ENCODE results near the gene ABCC4. TPM values are rescaled to one million over a fixed set of nuclear protein-coding genes. Genes with fewer than 3 reads are reported as not detected.

ABCC4 gene
- total RNA-seq, 1 experiment from 2014 or later = 17.0 TPM

- Histone ChIP-seq H3K4me2 (no peak overlapping the region), H3K9me2 (ENCODE audit: insufficient read depth) (no peaks in the 10 kb centered on the region), H3K4me1 (replicated peaks; ENCODE audit: insufficient read depth) (peaks cover 7% of the 10 kb centered on the region), H3K9me3 (ENCODE audit: insufficient read depth, low read depth) (no peaks in the 10 kb centered on the region), H3K27me3 (ENCODE audit: insufficient read depth, low read depth) (no peaks in the 10 kb centered on the region), H3K79me2 (ENCODE audit: low read depth) (no peaks in the 10 kb centered on the region), H2AFZ (no peak overlapping the region), H3K36me3 (ENCODE audit: low read depth) (no peaks in the 10 kb centered on the region), H3K4me3 (no peak overlapping the region), H3K27ac (no peak overlapping the region), H3F3A (ENCODE audit: insufficient read depth, low read depth) (peaks cover 12% of the 10 kb centered on the region; the same call in 1 of the 2 replicates), H4K20me1 (ENCODE audit: insufficient read depth) (no peaks in the 10 kb centered on the region)
- intact Hi-C loops (cut with micrococcal nuclease; ENCODE audit: unreplicated experiment) = no loop called here
- TF ChIP-seq CTCF (conservative IDR thresholded peaks at IDR 0.05) (no peak), EZH2 (IDR thresholded peaks at IDR 0.05; ENCODE audit: low read depth) (no peak)
- CTCF ChIA-PET = no interaction called here
- BruUV-seq (replicated peaks) = no TSS peak
- POLR2A ChIA-PET (ENCODE audit: unreplicated experiment) = no interaction called here
- no peak for DNase-seq
These were observed 18.5 kb upstream of the ABCC4 start for GRCh38 chr13:95319551-95320274.

DNA sequence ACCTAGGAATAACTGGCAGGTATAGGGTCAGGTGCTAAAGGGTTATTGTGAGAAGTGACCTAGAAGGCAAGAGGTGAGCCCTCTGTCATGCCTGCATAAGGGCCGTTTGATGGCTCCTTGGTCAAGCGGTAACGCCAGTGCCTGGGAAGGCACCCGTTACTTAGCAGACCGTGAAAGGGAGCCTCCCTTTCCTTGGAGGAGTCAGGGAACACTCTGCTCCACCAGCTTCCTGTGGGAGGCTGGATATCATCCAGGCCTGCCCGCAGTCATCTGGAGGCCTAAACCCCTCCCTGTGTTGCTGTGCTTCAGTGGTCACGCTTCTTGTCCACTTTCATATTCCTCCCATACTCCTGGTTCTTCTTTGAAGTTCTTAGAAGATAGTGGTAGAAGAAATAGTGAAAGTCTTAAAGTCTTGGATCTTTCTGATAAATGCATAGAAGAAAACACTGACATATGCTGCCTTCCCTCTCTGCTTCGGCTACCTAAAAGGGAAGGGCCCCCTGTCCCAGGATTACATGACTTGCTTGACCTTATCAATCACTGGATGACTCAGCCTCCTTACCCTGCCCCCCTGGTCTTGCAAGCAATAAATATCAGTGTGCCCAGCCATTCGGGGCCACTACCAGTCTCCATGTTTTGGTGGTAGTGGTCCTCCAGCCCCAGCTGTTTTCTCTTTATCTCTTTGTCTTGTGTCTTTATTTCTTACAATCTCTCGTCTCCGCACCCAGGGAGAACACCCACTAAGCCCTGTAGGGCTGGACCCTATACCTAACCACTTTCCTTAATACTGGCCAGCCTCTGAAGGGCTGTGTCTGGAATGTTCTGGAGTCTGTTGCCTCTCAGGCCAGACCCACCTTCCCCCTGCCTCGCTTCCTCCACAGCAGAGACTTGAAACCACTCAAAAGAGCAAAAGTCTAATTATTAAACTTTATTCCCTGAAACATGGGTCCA lies 16.1 kb upstream of the ABCC4 start:
- Histone ChIP-seq H2AFZ (no peak overlapping the region), H3K27ac (no peak overlapping the region), H3K4me3 (no peak overlapping the region), H3K36me3 (ENCODE audit: low read depth) (no peaks in the 10 kb centered on the region), H3K9me2 (ENCODE audit: insufficient read depth) (no peaks in the 10 kb centered on the region), H3F3A (ENCODE audit: insufficient read depth, low read depth) (peaks cover 7% of the 10 kb centered on the region; the same call in 1 of the 2 replicates), H3K4me1 (replicated peaks; ENCODE audit: insufficient read depth) (peaks cover 16% of the 10 kb centered on the region), H3K27me3 (ENCODE audit: insufficient read depth, low read depth) (no peaks in the 10 kb centered on the region), H3K79me2 (ENCODE audit: low read depth) (no peaks in the 10 kb centered on the region), H3K4me2 (no peak overlapping the region), H3K9me3 (ENCODE audit: insufficient read depth, low read depth) (no peaks in the 10 kb centered on the region), H4K20me1 (ENCODE audit: insufficient read depth) (no peaks in the 10 kb centered on the region)
- intact Hi-C loops (cut with micrococcal nuclease; ENCODE audit: unreplicated experiment) = no loop called here
- CTCF ChIA-PET = no interaction called here
- no peak for DNase-seq
- POLR2A ChIA-PET (ENCODE audit: unreplicated experiment) = no interaction called here
- no TSS peak for BruUV-seq (replicated peaks)
- TF ChIP-seq CTCF (conservative IDR thresholded peaks at IDR 0.05) (no peak), EZH2 (IDR thresholded peaks at IDR 0.05; ENCODE audit: low read depth) (no peak)

DNA sequence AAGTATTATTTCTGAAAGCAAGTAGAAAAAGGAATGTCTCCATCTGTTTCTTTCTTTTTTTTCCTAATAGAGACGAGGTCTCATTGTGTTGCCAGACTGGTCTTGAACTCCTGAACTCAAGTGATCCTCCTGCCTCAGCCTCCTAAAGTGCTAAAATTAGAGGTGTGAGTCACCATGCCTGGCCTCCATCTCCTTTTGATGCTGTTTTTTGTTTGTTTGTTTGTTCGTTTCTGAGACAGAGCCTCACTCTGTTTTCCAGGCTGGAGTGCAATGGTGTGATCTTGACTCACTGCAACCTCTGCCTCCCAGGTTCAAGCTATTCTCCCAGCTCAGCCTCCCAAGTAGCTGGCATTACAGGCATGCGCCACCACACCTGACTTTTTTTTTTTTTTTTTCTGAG lies 14.5 kb upstream of the ABCC4 start:
- BruUV-seq (replicated peaks) = no TSS peak
- POLR2A ChIA-PET (ENCODE audit: unreplicated experiment) = no interaction called here
- Histone ChIP-seq H3K27ac (no peak overlapping the region), H3K79me2 (ENCODE audit: low read depth) (no peaks in the 10 kb centered on the region), H3K4me2 (no peak overlapping the region), H3K4me1 (replicated peaks; ENCODE audit: insufficient read depth) (peaks cover 16% of the 10 kb centered on the region), H3K36me3 (ENCODE audit: low read depth) (no peaks in the 10 kb centered on the region), H4K20me1 (ENCODE audit: insufficient read depth) (no peaks in the 10 kb centered on the region), H3K9me3 (ENCODE audit: insufficient read depth, low read depth) (no peaks in the 10 kb centered on the region), H3K4me3 (no peak overlapping the region), H3K27me3 (ENCODE audit: insufficient read depth, low read depth) (peaks cover 8% of the 10 kb centered on the region), H3F3A (ENCODE audit: insufficient read depth, low read depth) (peaks cover 7% of the 10 kb centered on the region; the same call in 1 of the 2 replicates), H2AFZ (no peak overlapping the region), H3K9me2 (ENCODE audit: insufficient read depth) (no peaks in the 10 kb centered on the region)
- CTCF ChIA-PET = interaction anchor here (0.6 kb wide), 1 partner anchor 86 kb away, joined by 4 read pairs; no protein-coding TSS in a partner anchor
- intact Hi-C loops (cut with micrococcal nuclease; ENCODE audit: unreplicated experiment) = no loop called here
- TF ChIP-seq EZH2 (IDR thresholded peaks at IDR 0.05; ENCODE audit: low read depth) = no peak
- no peak for TF ChIP-seq CTCF (conservative IDR thresholded peaks at IDR 0.05)
- no peak for DNase-seq

Measured in PC-9 (cell line).